B cell (primary cell): ENCODE measurements around the gene LDLRAD3. TPM values are rescaled to one million over a fixed set of nuclear protein-coding genes. Genes with fewer than 3 reads are reported as not detected.
A peak's percentile ranks its signal among the peaks of the same experiment; 100 is the strongest.

Experiments
- ATAC-seq: fragments of 200-7000 bp; cut with Tn5 transposase; one replicate; pipeline ENCODE4 v1.10.0; 2021; ENCODE audit warnings: low read depth, mild to moderate bottlenecking, moderate number of reproducible peaks, moderate library complexity
- CTCF ChIA-PET: fragments of 350-600 bp; sonication (Branson Sonifier 250); formaldehyde crosslinking; loops from one replicate; lab custom pipeline; 2021; ENCODE audit warnings: antibody characterized with exemption, inconsistent platforms; lab: Charles Lee
- POLR2A ChIA-PET: fragments of 350-600 bp; sonication (Branson Sonifier 250); formaldehyde crosslinking; loops from one replicate; lab custom pipeline; 2021; ENCODE audit warnings: antibody characterized with exemption; lab: Charles Lee
- DNase-seq: peaks from one replicate; pipeline ENCODE4 v3.0.0; 2013
- H2AFZ ChIP-seq: 2 replicates; pipeline ENCODE4 v1.6.1; 2012; ENCODE audit warnings: mild to moderate bottlenecking, low read depth, low read length; ENCODE audit not compliant: insufficient read depth, poor library complexity, severe bottlenecking
- H3K27ac ChIP-seq, 2 donors: 1 replicate in 1 of 2; 2 replicates in 1 of 2; pipeline ENCODE4 v1.5.1; 2012 to 2013; ENCODE audit warnings: low read length in 2 of 2, mild to moderate bottlenecking in 2 of 2, moderate library complexity in 1 of 2
- H3K27me3 ChIP-seq, 4 experiments: fragments of 200-600 bp in 1 of 4; sonication (generic) in 1 of 4; replicated peaks in 1 of 4; 1 replicate in 2 of 4; 2 replicates in 2 of 4; pipeline versions ENCODE4 v1.6.1 to v1.7.0; 2013 to 2016; ENCODE audit warnings: low read length in 3 of 4, mild to moderate bottlenecking in 2 of 4, mixed read lengths in 1 of 4, moderate library complexity in 1 of 4; ENCODE audit not compliant: insufficient read depth in 4 of 4, control insufficient read depth in 3 of 4; ENCODE audit errors: control extremely low read depth in 1 of 4
- H3K36me3 ChIP-seq, 2 experiments: replicated peaks in 1 of 2; 1 replicate in 1 of 2; 2 replicates in 1 of 2; pipeline versions ENCODE4 v1.6.1 to v1.7.1; 2013; ENCODE audit warnings: low read length in 1 of 2; ENCODE audit not compliant: insufficient read depth in 2 of 2, control insufficient read depth in 1 of 2; ENCODE audit errors: control extremely low read depth in 1 of 2, extremely low read depth in 1 of 2
- H3K4me1 ChIP-seq, 2 donors: fragments of 200-600 bp in 1 of 2; sonication (generic) in 1 of 2; 1 replicate in 1 of 2; 2 replicates in 1 of 2; pipeline versions ENCODE4 v1.5.1 to v1.6.1; 2013 to 2017; ENCODE audit warnings: low read length in 2 of 2; ENCODE audit not compliant: control insufficient read depth in 2 of 2, insufficient read depth in 2 of 2
- H3K4me2 ChIP-seq: replicated peaks from 2 replicates; pipeline ENCODE3; 2012; ENCODE audit warnings: mild to moderate bottlenecking, low read depth, low read length; ENCODE audit not compliant: poor library complexity, severe bottlenecking
- H3K4me3 ChIP-seq, 5 experiments: fragments of 200-600 bp in 1 of 5; sonication (generic) in 1 of 5; 1 replicate in 3 of 5; 2 replicates in 2 of 5; pipeline versions ENCODE4 v1.5.1 to v1.7.0; 2011 to 2016; ENCODE audit warnings: low read length in 4 of 5, mild to moderate bottlenecking in 4 of 5, low read depth in 2 of 5, control low read depth in 1 of 5, moderate library complexity in 1 of 5; ENCODE audit not compliant: insufficient read depth in 1 of 5; ENCODE audit errors: control extremely low read depth in 1 of 5, extremely low read depth in 1 of 5
- H3K79me2 ChIP-seq: fragments of 200-600 bp; sonication (generic); one replicate; pipeline ENCODE4 v1.6.0; 2016; ENCODE audit warnings: low read length; ENCODE audit not compliant: control insufficient read depth, insufficient read depth
- H3K9ac ChIP-seq: fragments of 200-600 bp; sonication (generic); 2 replicates; pipeline ENCODE4 v1.6.1; 2017; ENCODE audit warnings: mild to moderate bottlenecking, low read length, moderate library complexity
- H3K9me3 ChIP-seq, 3 donors: one replicate each; pipeline versions ENCODE4 v1.6.1 to v1.7.1; 2013; ENCODE audit warnings: low read length in 2 of 3; ENCODE audit not compliant: control insufficient read depth in 2 of 3, insufficient read depth in 1 of 3; ENCODE audit errors: control extremely low read depth in 1 of 3
- H4K20me1 ChIP-seq: 2 replicates; pipeline ENCODE4 v1.6.0; 2012; ENCODE audit warnings: mild to moderate bottlenecking, low read length; ENCODE audit not compliant: insufficient read depth, control insufficient read depth, poor library complexity, severe bottlenecking
- H3K27ac Mint-ChIP-seq: one replicate; pipeline ENCODE4 v1.8.0; 2021; ENCODE audit warnings: mixed read lengths
- H3K27me3 Mint-ChIP-seq: one replicate; pipeline ENCODE4 v1.8.0; 2021; ENCODE audit warnings: mixed read lengths
- H3K4me1 Mint-ChIP-seq: one replicate; pipeline ENCODE4 v1.8.0; 2021; ENCODE audit warnings: mixed read lengths
- H3K4me3 Mint-ChIP-seq: one replicate; pipeline ENCODE4 v1.8.0; 2021; ENCODE audit warnings: mixed read lengths
- H3K9me3 Mint-ChIP-seq: one replicate; pipeline ENCODE4 v1.8.0; 2022; ENCODE audit warnings: mixed read lengths; ENCODE audit not compliant: insufficient read depth
- CTCF ChIP-seq: fragments of 200-600 bp; IDR thresholded peaks from one replicate; pipeline ENCODE4 v1.8.0; 2022; ENCODE audit warnings: antibody characterized with exemption, mild to moderate bottlenecking
- EZH2 ChIP-seq: IDR thresholded peaks from 2 replicates; pipeline ENCODE4 v1.6.1; 2012; ENCODE audit warnings: borderline replicate concordance, low read depth, mild to moderate bottlenecking, moderate library complexity, low read length; ENCODE audit not compliant: insufficient read depth, poor library complexity, severe bottlenecking
- WGBS: methylation state at CpG from one replicate; pipeline ENCODE4 v1.1.5; 2013; ENCODE audit warnings: missing lambda C conversion rate; ENCODE audit not compliant: insufficient coverage; 5-methylcytosine and 5-hydroxymethylcytosine counted together
- intact Hi-C: fragments of 100-400 bp; cut with micrococcal nuclease; formaldehyde crosslinking; loops from one replicate; pipeline ENCODE4 v1.10.0; 2022
- polyA plus RNA-seq: library from polyadenylated mRNA; depleted of rRNA; stranded (reverse); fragments of >200 nt; gene quantifications from 2 replicates; pipeline ENCODE4 v1.2.3, GENCODE V29; 2012
- total RNA-seq, 2 donors: library from RNA; stranded (reverse); fragments of 120-200 nt in 1 of 2; gene quantifications; 1 replicate in 1 of 2; 2 replicates in 1 of 2; pipeline versions ENCODE4 v1.2.3 to v1.2.4, GENCODE V29; 2013 to 2022

The LDLRAD3 gene
- total and polyA plus RNA-seq, 2 donors (not counting 1 experiment from before 2014, with no cell fraction given): 0.01 TPM; not detected in 1

- Histone ChIP-seq H3K79me2 (no peaks in the 10 kb centered on the region), H3K27ac (no peak overlapping the region), H3K9ac (no peak overlapping the region), H3K9me3 (no peaks in the 10 kb centered on the region), H3K4me1 (peaks cover under 1 to 2% of the 10 kb centered on the region in 2 donors), H3K27me3 (peaks cover 0 to 18% (median 11%) of the 10 kb centered on the region in 4 experiments), H3K4me2 (no peak overlapping the region), H3K4me3 (no peak overlapping the region), H2AFZ (no peak overlapping the region), H3K36me3 (no peaks in the 10 kb centered on the region), H4K20me1 (no peaks in the 10 kb centered on the region)
- Mint-ChIP-seq H3K27ac (no peak overlapping the region), H3K4me3 (no peak overlapping the region), H3K27me3 (peaks cover 62% of the 10 kb centered on the region), H3K4me1 (peaks cover under 1% of the 10 kb centered on the region), H3K9me3 (no peaks in the 10 kb centered on the region)
- POLR2A ChIA-PET: no interaction called here
- intact Hi-C loops: no loop called here
- CTCF ChIA-PET: interaction anchor here (1.2 kb wide), 1 partner anchor 555 kb away, joined by 3 read pairs; no protein-coding TSS in a partner anchor
- ATAC-seq (no peak), DNase-seq (no peak)
- WGBS: 94% methylated on average over 6 of the region's 9 CpGs
- TF ChIP-seq EZH2 (no peak), CTCF (no peak)
These were observed 5.6 kb upstream of the LDLRAD3 start for GRCh38 chr11:35938231-35938630.

- H4K20me1 ChIP-seq: no peaks in the 10 kb centered on the region
- H3K4me2 ChIP-seq: peak overlapping the region; percentile 83
- no peak overlapping the region for H3K27ac ChIP-seq
- no peaks in the 10 kb centered on the region for H3K36me3 ChIP-seq
- no peaks in the 10 kb centered on the region for H3K9me3 ChIP-seq
- H3K9me3 Mint-ChIP-seq: no peaks in the 10 kb centered on the region
- intact Hi-C loops: no loop called here
- DNase-seq (no peak), ATAC-seq (no peak)
- peaks cover 10% of the 10 kb centered on the region for H3K4me1 Mint-ChIP-seq
- H2AFZ ChIP-seq: peak overlapping the region; percentile 68
- H3K4me1 ChIP-seq: peaks cover 6 to 12% of the 10 kb centered on the region in 2 donors
- peak overlapping the region; percentile 52 for H3K9ac ChIP-seq
- peaks cover 0 to 29% (median 14%) of the 10 kb centered on the region in 4 experiments for H3K27me3 ChIP-seq
- no peak for TF ChIP-seq CTCF
- TF ChIP-seq EZH2: no peak
- peak overlapping the region; percentile 17 to 62 (median 41) for H3K4me3 ChIP-seq
- 25% methylated on average over 5 of the region's 9 CpGs for WGBS
- H3K79me2 ChIP-seq: no peaks in the 10 kb centered on the region
- CTCF ChIA-PET: no interaction called here
- peaks cover 60% of the 10 kb centered on the region for H3K27me3 Mint-ChIP-seq
- POLR2A ChIA-PET: no interaction called here
- peak overlapping the region; percentile 85 for H3K4me3 Mint-ChIP-seq
- H3K27ac Mint-ChIP-seq: no peak overlapping the region
These were observed 553 bp upstream of the LDLRAD3 start for GRCh38 chr11:35943309-35943708.
